Subcutaneous adipose tissue (tissue), 4 donors: Measurements from ENCODE around the gene TSTD2. TPM values are rescaled to one million over a fixed set of nuclear protein-coding genes. Genes with fewer than 3 reads are reported as not detected.

ENCODE experiments used
- CTCF ChIP-seq: fragments of 450-650 bp; IDR thresholded peaks from one replicate; pipeline ENCODE4 v1.5.1; 2016; ENCODE audit warnings: low read depth, mild to moderate bottlenecking, control low read depth, antibody characterized with exemption, moderate library complexity
- total RNA-seq, 4 donors: library from RNA; depleted of rRNA; stranded (reverse); fragments of >200 nt; gene quantifications; one replicate each; pipeline ENCODE4 v1.1.0, GENCODE V29; 2016

Gene TSTD2
- total RNA-seq, 4 donors from 2014 or later: 15.1 to 31.3 (median 17.1) TPM

GRCh38 chr9:97666907-97667686 lies 33.9 kb upstream of the TSTD2 start:
- TF ChIP-seq CTCF: no peak

- no peak for TF ChIP-seq CTCF
These were observed 32.6 kb upstream of the TSTD2 start for GRCh38 chr9:97665742-97666141.

GRCh38 chr9:97660847-97661246 lies 27.7 kb upstream of the TSTD2 start:
- TF ChIP-seq CTCF: no peak

GRCh38 chr9:97660340-97660739 lies 27.2 kb upstream of the TSTD2 start:
- TF ChIP-seq CTCF: no peak

GRCh38 chr9:97659771-97660170 lies 26.6 kb upstream of the TSTD2 start:
- no peak for TF ChIP-seq CTCF

GRCh38 chr9:97658707-97659106 lies 25.5 kb upstream of the TSTD2 start:
- no peak for TF ChIP-seq CTCF

- TF ChIP-seq CTCF: no peak
These were observed 18.5 kb upstream of the TSTD2 start for GRCh38 chr9:97651646-97652045.
